ENCODE results near the gene LUC7L.
"Not testable (repeated sequence)": the region's sequence is repeated elsewhere in the genome, so short reads cannot be mapped to it uniquely, and the experiment has no call there.

LUC7L gene

GRCh38 chr16:164134-164823, 65.0 kb downstream of the LUC7L start:
- not testable (repeated sequence) for DNase-seq

GRCh38 chr16:163696-164095, 65.6 kb downstream of the LUC7L start:
- DNase-seq: not testable (repeated sequence)

- not testable (repeated sequence) for DNase-seq
Measured at GRCh38 chr16:163139-163538, 66.1 kb downstream of the LUC7L start.

GRCh38 chr16:162271-162991, 66.8 kb downstream of the LUC7L start:
- DNase-seq: no peak

GRCh38 chr16:160691-161190, 68.5 kb downstream of the LUC7L start:
- DNase-seq: no peak

- not testable (repeated sequence) for DNase-seq
Measured at GRCh38 chr16:160242-160641, 69.0 kb downstream of the LUC7L start.

GRCh38 chr16:159136-159849, 70.0 kb downstream of the LUC7L start:
- no peak for DNase-seq

GRCh38 chr16:155031-155398, 74.2 kb downstream of the LUC7L start:
- no peak for DNase-seq

- DNase-seq: peak; percentile 39
Measured at GRCh38 chr16:154217-155030, 74.8 kb downstream of the LUC7L start.

GRCh38 chr16:153550-154216, 75.6 kb downstream of the LUC7L start:
- DNase-seq: not testable (repeated sequence)

- DNase-seq: not testable (repeated sequence)
Measured at GRCh38 chr16:153129-153521, 76.1 kb downstream of the LUC7L start.

GRCh38 chr16:152141-153128, 76.8 kb downstream of the LUC7L start, which contains the start of gene HBZ:
Gene HBZ (plus strand): TSS chr16:152644. CDS start chr16:152910, 266 bp downstream.
- DNase-seq: no peak

- no peak for DNase-seq
Measured at GRCh38 chr16:149024-149660, 80.1 kb downstream of the LUC7L start.

GRCh38 chr16:146646-147045, 82.6 kb downstream of the LUC7L start:
- no peak for DNase-seq

- DNase-seq: no peak
Measured at GRCh38 chr16:144797-145252, 84.4 kb downstream of the LUC7L start.

GRCh38 chr16:143456-143855, 85.8 kb downstream of the LUC7L start:
- DNase-seq: no peak

- no peak for DNase-seq
Measured at GRCh38 chr16:143047-143446, 86.2 kb downstream of the LUC7L start.

GRCh38 chr16:142405-142967, 86.8 kb downstream of the LUC7L start:
- DNase-seq: no peak

- DNase-seq: no peak
Measured at GRCh38 chr16:140175-140857, 88.9 kb downstream of the LUC7L start.

Measured in activated CD4-positive, alpha-beta T cell treated with anti-CD3 and anti-CD28 coated beads for 48 hours (primary cell).